GM19468 (cell line): ENCODE measurements around the gene KCNMB1.

Source experiments
- ATAC-seq: cut with Tn5 transposase; IDR thresholded peaks from one replicate; pipeline ENCODE4 v1.9.1; 2021; ENCODE audit warnings: mild to moderate bottlenecking, moderate library complexity, moderate number of reproducible peaks; ENCODE audit not compliant: unreplicated experiment; ENCODE audit errors: extremely low read depth

Gene KCNMB1

GRCh38 chr5:170347022-170347567 lies 42.1 kb downstream of the KCNMB1 start:
- ATAC-seq: no peak

- no peak for ATAC-seq
Observed at GRCh38 chr5:170345971-170346370, 43.2 kb downstream of the KCNMB1 start.

- no peak for ATAC-seq
Observed at GRCh38 chr5:170343177-170343576, 46.0 kb downstream of the KCNMB1 start.

GRCh38 chr5:170342153-170342725 lies 46.9 kb downstream of the KCNMB1 start:
- no peak for ATAC-seq

GRCh38 chr5:170341545-170341944 lies 47.6 kb downstream of the KCNMB1 start:
- ATAC-seq: no peak

- no peak for ATAC-seq
Observed at GRCh38 chr5:170339780-170340167, 49.4 kb downstream of the KCNMB1 start.

GRCh38 chr5:170338933-170339779 lies 50.0 kb downstream of the KCNMB1 start:
- ATAC-seq: peak; percentile 12

- ATAC-seq: no peak
Observed at GRCh38 chr5:170338291-170338690, 50.9 kb downstream of the KCNMB1 start.

GRCh38 chr5:170337045-170337733 lies 52.0 kb downstream of the KCNMB1 start:
- no peak for ATAC-seq

- ATAC-seq: no peak
Observed at GRCh38 chr5:170336065-170336464, 53.1 kb downstream of the KCNMB1 start.

- ATAC-seq: no peak
Observed at GRCh38 chr5:170334626-170335025, 54.5 kb downstream of the KCNMB1 start.

- ATAC-seq: peak; percentile 61
Observed at GRCh38 chr5:170333161-170333910, 55.8 kb downstream of the KCNMB1 start.

GRCh38 chr5:170332058-170332457 lies 57.1 kb downstream of the KCNMB1 start:
- no peak for ATAC-seq

- no peak for ATAC-seq
Observed at GRCh38 chr5:170330568-170331054, 58.6 kb downstream of the KCNMB1 start.

- no peak for ATAC-seq
Observed at GRCh38 chr5:170329524-170329923, 59.6 kb downstream of the KCNMB1 start.

- no peak for ATAC-seq
Observed at GRCh38 chr5:170327829-170328228, 61.3 kb downstream of the KCNMB1 start.

- ATAC-seq: no peak
Observed at GRCh38 chr5:170327168-170327567, 62.0 kb downstream of the KCNMB1 start.
